HG02798 (cell line): ENCODE data around the gene PRICKLE3.
"Not testable (repeated sequence)": the region's sequence is repeated elsewhere in the genome, so short reads cannot be mapped to it uniquely, and the experiment has no call there.

Source experiments
- ATAC-seq: cut with Tn5 transposase; IDR thresholded peaks from one replicate; pipeline ENCODE4 v1.9.1; 2021; ENCODE audit warnings: mild to moderate bottlenecking; ENCODE audit not compliant: unreplicated experiment, poor library complexity

The PRICKLE3 gene

GRCh38 chrX:49129427-49129826 is 56.7 kb downstream of the PRICKLE3 start:
- ATAC-seq, result no peak

GRCh38 chrX:49127742-49128258 is 58.4 kb downstream of the PRICKLE3 start:
- ATAC-seq, result not testable (repeated sequence)
